Measurements from ENCODE around the gene RAB3GAP1.

Gene RAB3GAP1

DNA sequence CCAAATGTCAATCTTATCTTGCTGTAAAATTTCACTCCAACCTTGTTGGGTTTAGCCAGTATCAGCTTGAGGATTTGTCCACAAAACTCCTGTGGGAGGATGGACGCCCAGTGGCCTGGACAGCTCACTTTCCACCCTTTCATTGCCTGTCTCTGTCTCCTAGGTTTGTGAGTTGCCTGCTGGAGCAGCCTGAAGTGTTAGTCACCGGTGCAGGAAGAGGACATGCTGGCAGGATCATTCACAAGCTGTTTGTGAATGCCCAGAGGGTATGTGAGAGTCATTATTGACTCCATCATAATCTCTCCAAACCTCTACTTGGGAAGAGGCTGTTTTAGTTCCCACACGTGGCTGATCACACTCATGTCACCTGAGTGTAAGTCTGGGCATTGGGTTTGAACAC is 112.3 kb downstream of the RAB3GAP1 start:
- DNase-seq, result no peak

DNA sequence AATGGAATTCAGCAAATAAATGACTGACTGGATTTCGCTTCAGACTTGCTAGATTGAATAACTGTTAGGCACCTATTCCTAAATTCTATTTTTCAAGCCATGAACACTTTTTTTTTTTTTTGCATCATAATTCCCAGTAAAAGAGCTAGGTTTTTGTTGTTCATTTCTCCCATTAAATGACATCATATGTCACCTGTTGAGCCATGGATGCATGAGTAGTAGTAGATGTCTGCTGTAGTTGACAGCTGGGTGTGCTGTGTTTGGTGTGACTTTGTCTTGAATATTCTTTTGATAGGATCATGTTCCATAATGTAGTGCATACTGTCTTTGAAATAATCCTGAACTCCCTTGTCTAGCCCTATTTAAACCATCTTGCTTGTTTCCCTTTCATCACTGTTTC is 115.2 kb downstream of the RAB3GAP1 start:
- no peak for DNase-seq

DNA sequence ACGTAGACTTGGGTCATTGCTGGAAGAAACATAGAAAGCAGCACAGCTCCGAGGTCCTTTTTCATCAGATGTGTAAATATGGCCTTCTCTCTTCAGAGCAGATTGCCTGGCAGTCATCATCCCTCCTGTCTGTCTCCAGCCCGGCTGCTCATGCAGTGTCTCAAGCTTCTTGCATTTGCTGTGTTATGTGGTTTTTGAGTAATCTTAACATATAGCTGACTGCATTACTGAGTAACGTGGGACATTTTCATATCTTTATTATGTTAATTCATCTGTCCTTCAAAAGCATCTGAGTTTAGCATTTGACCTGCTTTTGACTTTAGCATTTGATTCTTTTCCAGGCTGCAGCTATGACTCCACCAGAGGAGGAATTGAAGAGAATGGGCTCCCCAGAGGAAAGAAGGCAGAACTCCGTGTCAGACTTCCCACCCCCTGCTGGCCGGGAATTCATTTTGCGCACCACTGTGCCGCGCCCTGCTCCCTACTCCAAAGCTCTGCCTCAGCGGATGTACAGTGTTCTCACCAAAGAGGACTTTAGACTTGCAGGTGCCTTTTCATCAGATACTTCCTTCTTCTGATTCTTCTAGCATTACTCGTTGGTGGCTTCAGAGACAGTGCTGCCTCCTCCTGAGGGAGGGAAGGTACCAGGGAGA is 116.2 kb downstream of the RAB3GAP1 start:
- DNase-seq, result no peak

DNA sequence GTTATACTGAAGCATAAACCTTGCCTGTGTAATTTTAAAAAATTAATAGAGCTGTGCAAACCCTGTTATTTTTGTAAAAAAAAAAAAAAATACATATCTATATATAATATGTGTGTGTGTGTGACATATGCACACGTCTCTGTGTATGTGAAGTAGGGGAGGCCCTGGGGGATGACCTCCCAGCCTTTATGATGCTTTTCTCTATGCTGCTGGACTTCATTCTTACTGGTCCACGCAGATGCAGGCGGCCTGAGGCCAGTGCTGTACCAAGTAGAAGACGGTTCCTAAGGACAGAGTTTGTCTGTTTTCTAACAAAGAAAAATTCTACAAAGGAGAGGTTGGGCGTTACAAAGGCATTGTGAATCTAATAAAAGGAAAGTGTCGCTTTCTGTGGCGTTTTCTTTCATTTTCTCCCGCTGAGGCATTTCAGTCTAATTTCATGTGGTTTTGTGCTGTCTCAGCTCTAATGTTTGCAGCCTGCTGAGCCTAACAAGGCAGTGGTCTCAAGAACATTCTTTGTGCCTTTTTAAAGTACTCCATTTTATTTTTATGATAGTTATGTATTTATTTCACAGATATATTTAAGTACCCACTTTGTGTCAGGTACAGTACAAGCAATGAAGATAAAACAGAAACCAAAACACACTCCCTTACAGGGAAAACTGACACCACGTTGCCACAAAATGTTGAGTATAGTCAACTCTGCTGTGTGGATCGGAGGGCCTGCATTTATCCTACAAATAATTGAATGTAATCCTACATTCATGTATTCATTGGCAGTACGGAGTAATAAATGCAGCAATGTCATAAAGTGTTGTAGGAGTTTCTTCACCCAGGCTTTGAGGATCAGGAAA is 118.0 kb downstream of the RAB3GAP1 start:
- DNase-seq, result no peak

DNA sequence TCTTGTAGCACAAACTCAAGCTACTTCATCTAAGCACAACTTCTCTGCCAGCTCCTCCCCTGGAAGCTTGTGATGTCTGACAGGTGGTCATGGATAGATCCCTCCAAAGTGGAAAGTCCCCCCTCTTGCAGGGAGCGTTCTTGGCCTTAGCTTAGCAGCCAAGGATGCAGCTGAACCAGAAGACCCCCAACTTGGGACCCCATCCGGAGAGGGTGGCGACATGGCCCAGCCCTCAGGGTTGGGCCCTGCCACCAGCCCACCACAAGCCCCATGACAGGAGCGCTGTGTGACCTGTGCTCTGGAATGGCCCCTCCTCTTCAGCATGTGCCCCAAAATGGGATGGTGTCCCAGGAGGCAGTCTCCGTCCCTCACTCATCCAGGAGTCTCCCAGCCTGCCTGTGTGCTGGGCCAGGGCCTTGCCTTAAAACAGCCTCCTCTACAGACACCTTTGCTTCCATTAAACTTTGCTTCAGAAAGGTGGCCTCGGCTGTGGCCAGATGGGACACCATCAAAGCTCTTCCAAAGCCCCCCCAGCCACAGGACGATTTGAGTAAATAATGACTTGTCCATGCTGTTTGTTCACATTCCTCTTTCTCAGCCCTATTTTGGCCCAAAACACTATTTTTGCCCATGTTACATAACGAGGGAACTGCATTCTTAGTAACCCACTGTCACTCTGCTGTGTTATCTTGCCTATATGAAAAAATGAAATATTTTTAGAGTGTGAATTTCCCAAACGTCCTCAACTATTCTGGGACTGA is 122.1 kb downstream of the RAB3GAP1 start:
- no peak for DNase-seq

DNA sequence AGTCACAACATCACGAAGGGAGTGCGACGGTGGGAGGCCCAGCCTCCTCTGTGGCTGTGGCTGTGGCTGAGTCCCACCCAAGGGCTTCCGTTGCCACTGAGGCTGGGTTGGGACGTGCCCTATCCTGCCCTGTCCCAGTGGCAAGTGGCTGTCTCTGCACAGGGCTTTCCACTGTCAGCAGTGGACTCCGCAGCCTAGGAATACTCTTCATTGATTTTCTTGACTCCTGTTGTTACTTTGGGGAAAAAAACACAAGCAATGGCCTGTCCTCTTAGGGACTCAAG is 122.7 kb downstream of the RAB3GAP1 start:
- DNase-seq, result no peak

DNA sequence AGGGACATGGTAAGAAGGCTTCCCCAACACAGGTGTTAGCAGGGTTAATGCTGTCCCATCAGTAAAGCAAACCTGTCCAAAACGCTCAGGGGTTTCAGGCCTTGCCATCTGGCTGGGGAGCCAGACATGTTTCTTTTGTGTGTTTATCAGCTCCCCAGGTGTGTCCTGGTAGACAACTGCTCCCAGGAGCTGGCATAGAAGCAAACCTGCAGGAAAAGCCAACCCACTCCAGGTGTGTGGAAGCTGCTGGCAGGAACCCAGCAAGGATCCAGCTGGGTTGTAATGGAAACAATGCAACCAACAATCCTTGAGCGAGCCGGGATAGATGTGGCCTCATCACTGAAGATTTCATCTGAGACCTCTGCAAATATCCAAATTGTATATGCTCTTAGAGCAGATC is 123.1 kb downstream of the RAB3GAP1 start:
- DNase-seq, result peak; percentile 86

DNA sequence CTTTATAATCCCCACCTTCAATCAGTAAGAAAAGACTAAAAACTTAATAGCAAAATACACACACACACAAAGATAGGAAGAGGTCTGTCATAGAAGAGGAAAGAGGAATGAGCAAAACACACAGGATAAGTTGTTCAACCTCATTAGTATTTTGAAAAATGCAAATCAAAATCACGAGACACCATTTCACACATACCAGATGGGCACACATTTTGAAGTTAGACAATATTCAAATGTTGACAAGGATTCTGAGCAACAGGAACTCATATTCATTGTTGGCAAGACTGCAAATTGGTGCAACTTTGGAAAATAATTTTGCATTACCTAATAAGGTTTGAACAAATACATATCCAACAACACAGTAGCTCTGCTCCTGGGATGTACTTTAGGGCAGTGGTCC is 127.6 kb downstream of the RAB3GAP1 start:
- DNase-seq, result no peak

DNA sequence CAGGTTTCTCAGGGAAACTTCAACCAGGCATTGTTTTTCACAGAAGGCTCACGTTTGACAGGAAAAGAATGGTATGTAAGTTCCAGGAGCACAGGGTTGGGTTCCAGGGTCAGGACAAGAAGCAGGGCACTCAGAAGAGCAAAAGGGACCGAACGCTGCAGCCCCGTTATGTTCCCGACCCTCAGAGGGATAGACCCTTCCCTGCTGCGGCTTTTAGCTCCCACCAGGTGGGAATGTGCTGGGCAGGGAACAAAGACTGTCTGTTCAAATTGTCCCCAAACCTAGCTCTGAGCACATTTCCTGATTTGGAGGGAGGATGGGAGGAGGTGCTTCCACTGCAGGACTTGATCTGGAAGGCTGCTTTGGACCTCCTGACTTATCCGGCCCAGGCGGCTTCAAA is 130.1 kb downstream of the RAB3GAP1 start:
- DNase-seq, result no peak

DNA sequence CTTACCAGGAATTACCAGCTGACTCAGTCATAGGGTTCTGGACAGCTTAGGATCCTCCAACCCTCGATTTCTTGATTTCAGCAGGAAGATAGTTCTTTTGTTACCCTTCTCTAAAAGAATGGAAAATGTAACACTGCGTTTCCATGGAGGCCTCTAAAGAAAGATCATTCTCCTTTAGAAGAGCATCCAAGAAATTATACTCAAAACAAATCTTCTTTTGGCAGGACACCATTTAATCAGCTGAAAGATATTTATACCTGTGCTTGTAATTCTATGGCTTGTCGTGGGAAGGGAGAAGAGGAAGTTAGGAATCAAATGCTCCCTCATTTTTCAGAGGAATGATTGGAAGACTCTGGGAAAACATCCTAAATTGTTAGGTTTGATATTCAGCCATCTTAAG is 130.5 kb downstream of the RAB3GAP1 start:
- DNase-seq, result no peak

DNA sequence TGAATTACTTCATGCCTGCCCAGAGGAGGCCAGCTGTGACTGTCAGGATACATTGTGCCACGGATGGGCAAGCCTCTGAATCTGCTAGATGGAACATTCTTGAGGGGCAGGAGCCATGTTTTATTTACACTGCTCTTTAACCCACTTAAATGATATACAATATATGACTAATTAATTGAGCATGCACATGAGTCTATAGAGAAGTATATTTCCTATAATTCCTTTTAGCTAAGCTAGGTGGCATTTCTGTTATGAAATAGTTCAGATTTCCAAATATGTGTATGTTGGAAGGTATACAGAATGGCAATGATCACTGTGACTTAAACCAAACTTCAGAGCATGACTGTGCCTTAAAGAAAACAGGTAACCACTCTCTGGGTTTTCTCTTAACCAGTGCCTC is 131.7 kb downstream of the RAB3GAP1 start:
- no peak for DNase-seq

DNA sequence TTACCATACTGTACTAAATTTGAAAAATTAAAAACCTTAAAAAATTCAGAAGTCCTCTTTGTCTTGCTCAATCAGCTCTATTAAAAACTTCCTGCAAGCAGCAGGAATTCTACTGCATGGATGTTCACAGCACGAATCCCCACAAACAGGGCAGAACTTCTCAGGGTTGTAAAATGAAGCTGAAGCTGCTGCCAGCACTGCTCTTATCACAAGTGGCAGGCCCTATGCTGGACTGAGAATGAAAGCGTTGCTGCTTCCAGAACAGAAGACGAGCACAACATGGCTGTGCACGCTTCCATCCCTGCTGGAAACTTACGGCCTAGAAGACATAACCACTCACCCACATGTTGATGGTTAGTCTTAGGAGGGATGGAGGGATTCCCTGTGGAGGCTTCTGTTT is 134.0 kb downstream of the RAB3GAP1 start:
- DNase-seq, result no peak

DNA sequence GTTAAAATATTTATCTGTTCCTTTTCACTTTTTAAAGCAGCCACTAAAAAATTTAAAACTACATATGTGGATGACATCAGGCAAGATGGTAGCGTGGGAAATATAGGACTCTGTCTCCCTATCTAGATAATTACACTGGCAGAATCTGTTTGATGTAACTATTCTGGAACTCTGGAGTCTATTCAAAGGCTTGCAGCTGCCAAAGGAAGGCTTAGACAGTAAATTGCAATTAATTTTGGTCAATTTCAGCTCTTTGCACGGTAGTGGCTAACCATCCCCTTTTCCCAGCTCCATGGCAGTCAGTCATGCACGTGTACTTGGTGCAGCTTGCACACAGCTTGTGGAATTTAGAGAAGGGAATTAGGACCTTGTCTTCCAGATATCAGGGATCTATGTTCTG is 135.2 kb downstream of the RAB3GAP1 start:
- DNase-seq, result no peak

DNA sequence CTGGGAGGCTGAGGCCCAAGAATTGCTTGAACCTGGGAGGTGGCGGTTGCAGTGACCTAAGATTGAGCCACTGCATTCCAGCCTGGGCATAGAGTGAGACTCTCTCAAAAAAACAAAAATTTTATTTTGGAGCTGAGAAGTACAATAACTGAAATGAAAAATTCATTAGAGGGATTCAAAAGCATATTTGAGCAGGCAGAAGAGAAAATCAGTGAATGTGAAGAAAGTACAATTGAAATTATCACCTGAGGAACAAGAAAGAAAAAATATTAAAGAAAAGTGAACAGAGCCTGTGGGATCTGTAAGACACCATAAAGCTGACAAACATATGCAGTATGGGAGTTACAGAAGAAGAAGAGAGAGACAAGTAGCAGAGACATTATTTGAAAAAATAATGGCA is 137.1 kb downstream of the RAB3GAP1 start:
- DNase-seq, result no peak

DNA sequence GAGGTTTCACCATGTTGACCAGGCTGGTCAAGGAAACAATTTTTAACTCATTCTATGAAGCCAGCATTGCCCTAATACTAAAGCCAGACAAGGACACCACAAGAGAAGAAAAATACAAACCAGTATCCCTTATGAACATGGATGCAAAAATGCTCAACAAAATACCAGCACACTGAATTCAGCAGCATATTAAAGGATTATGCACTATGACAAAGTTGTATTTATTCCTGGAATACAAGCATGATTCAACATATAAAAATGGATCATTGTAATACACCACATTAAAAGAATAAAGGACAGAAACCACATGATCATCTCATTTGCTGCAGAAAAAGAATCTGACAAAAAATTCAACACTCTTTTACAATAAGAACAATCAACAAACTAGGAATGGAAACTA is 138.7 kb downstream of the RAB3GAP1 start:
- no peak for DNase-seq

DNA sequence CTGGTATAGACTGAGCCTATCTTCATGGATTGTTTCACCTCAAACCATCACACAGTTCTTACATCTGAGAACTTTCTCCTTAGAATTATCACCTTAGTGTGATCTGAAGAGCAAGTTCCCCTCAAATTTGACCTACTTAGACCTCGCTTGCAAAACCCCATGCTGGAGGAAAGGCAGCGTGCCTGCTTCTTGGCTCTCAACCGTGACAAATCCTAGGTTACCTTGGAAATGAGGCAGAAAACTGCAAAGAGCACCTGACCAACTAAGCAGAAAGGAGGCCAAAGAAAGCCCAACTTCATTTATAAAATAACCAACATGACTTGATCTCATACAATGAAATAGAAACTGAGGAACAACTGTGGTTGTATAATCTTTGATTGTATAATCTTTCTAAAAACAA is 146.4 kb downstream of the RAB3GAP1 start:
- no peak for DNase-seq

DNA sequence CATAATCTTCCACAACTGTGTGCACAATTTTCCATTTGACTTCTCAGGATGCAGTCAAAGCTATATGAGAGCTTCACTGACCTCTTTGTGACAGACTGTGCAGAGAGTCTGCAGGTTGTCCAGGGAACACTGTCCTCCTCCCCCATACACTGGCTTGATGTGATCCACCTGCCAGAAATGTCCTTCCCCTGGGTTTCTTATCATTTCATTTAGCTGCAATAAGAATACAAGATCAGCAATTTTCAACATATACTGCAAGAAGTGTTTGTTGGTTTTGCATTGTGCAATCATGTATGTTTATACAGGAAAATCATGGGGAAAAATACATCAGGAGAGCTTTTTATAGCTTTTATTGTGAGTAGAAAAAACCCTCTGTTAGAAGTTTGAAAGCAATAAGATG is 150.7 kb downstream of the RAB3GAP1 start:
- no peak for DNase-seq

DNA sequence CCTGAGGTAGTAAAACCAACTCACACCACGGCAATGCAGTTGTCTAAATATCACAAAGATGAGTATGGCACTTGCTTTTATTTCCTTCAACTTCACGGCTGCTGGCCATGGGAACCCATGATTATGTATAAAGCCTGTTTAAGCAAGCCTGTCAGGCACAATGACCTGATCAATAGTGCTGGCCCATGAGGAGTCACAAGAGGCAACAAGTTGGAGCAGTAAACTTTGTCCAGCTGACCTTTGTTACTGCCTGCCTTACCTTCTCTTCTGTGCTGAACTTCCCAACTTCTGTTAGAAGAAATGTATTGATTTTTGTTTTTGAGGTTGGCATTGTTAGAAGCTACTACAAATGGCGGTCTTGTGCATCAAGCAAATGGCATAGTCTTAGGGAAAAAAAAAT is 151.9 kb downstream of the RAB3GAP1 start:
- DNase-seq, result no peak

DNA sequence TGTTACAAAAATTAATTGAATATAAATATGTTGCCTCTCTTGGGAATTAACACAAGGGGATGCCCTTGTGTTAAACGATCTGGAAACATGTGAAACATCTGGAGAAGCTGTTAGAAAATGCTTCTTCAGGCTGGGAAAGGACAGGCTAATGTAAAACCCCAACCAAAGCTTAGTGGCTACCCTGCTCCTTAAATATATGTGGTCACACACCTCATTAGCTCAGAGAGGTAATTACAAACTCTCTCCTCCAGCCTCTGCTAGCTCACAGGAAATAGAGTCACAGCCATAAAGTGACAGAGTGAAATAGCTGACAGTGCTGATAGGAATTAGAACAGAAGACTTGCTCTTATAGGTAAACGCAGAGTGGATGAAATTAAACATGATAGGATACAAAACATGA is 155.9 kb downstream of the RAB3GAP1 start:
- no peak for DNase-seq

DNA sequence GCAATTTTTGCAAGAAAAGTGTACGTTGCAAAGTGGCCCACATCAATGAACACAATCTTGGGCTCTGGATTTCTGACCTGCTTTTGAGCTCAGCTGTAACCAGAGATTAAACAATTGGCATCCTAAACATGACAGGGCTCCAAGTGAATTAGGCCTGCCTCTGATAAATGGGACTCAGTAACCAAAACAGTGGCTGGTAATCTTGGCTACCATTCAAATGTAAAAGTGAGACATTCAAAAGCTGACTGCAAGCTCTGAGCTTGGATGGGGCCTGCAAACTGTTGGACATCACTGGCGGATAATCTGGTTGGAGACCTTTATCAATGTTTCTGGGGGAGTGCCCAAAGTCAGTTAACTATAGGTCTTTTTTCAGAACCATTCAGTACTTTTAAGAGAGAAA is 160.7 kb downstream of the RAB3GAP1 start:
- no peak for DNase-seq

DNA sequence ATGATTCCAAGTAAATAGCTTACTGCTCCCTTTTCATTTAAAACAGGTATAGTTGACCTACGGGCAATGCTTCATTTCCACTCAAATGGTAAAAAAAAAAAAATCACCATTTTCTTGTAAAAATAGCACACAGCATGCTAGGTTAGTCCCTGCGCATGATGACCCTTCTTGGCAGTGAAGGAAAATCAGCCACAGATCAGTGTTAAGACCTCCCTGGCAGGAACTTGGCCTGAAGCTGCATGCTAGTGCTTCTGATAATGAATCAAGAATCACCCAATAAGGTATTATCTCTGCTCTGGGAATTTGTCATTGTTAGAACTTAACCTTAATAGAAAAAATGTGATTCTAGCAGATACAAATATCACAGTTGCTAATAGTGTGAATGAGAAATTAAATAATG is 166.3 kb downstream of the RAB3GAP1 start:
- no peak for DNase-seq

DNA sequence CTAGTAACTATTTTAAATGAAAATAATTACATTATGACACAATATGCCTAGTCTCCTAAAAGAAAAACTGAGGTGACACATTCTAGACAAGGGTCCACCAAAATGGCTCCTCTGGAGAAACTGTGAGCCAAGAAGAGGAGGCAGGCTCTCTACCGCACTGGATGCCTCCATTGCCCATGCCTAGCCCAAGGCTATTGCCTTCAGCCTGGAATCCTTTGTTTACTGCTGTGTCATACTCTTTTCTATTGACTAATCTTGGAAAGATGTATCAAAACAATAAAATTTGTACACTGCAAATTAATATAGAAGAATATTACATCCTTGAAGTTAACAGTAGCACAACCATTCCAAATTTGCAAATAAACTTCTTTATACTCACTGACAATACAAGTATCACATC is 167.1 kb downstream of the RAB3GAP1 start:
- DNase-seq, result no peak

Data from NCI-H1105 treated with DMSO at 0.1 percent for 48 hours (cell line).